ENCODE data around the gene TMEM185B.

TMEM185B gene

GRCh38 chr2:120230515-120231471 is 7.6 kb upstream of the TMEM185B start:
- no peak overlapping the region for H3K27ac ChIP-seq

GRCh38 chr2:120229341-120229740 is 6.1 kb upstream of the TMEM185B start:
- H3K27ac ChIP-seq: no peak overlapping the region
- TF ChIP-seq ZFX (IDR thresholded peaks at IDR 0.05; ENCODE audit: borderline replicate concordance): no peak
- TF ChIP-seq CTCF (IDR thresholded peaks at IDR 0.05): no peak

More at GRCh38 chr2:120230515-120231471, 7.6 kb upstream of the TMEM185B start:
- TF ChIP-seq CTCF (IDR thresholded peaks at IDR 0.05) (no peak), ZFX (IDR thresholded peaks at IDR 0.05; ENCODE audit: borderline replicate concordance) (no peak)

- TF ChIP-seq ZFX (IDR thresholded peaks at IDR 0.05; ENCODE audit: borderline replicate concordance): no peak
- no peak for TF ChIP-seq CTCF (IDR thresholded peaks at IDR 0.05)
- no peak overlapping the region for H3K27ac ChIP-seq
Observed at GRCh38 chr2:120228503-120228902, 5.3 kb upstream of the TMEM185B start.

DNA sequence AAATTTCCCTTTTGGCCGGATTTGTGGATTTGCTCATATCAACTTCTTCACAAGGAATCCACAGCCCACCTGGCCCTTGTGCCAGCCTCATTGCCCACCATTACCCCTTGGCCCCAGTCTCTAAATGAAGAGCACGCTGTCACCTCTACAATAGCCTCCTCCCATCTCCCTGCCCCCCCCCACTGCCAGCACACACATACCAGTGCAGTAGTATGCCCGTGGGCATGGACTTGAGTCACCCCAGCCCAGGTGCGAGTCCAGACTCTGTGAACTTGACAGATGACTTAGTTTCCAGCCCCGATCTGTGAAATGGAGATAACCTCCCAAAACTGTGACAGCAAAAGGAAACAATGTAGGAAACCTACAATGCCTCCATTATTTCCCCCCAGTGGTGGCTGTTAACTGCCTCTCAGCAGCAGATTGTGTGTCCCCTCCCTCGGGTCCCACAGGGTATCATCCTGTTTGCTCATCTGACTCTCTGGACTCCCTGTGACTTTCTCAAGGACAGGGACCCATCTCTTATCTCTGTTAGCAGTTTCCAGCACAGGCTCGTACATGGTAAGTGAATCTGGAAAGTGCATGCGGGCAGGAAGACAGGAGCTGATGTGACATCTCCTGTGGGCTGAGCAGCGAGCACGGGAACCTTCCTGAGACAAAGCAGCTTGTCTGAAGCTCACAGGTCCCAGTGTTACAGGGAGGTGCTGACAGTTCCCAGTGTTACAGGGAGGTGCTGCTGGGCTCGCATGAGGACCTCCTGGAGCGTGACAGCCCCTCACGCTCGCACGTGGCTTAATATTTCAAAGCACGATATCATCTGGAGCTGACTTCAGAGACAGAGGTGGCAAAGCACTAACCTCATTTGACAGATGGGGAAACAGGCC is 4.2 kb upstream of the TMEM185B start:
- TF ChIP-seq CTCF (IDR thresholded peaks at IDR 0.05) (no peak), ZFX (IDR thresholded peaks at IDR 0.05; ENCODE audit: borderline replicate concordance) (no peak)
- no peak overlapping the region for H3K27ac ChIP-seq

- no peak overlapping the region for H3K27ac ChIP-seq
- TF ChIP-seq ZFX (IDR thresholded peaks at IDR 0.05; ENCODE audit: borderline replicate concordance) (no peak), CTCF (IDR thresholded peaks at IDR 0.05) (no peak)
Observed at GRCh38 chr2:120226316-120226715, 3.1 kb upstream of the TMEM185B start.

GRCh38 chr2:120225549-120226065 is 2.4 kb upstream of the TMEM185B start:
- TF ChIP-seq ZFX (IDR thresholded peaks at IDR 0.05; ENCODE audit: borderline replicate concordance): no peak
- TF ChIP-seq CTCF (IDR thresholded peaks at IDR 0.05): no peak
- H3K27ac ChIP-seq: no peak overlapping the region

All from 22Rv1 (cell line).